HG02870 (cell line): ENCODE results near the gene PSKH1.
"Not testable (repeated sequence)": the region's sequence is repeated elsewhere in the genome, so short reads cannot be mapped to it uniquely, and the experiment has no call there.

Experiments
- ATAC-seq: cut with Tn5 transposase; IDR thresholded peaks from one replicate; pipeline ENCODE4 v1.9.1; 2021; ENCODE audit warnings: mild to moderate bottlenecking, moderate library complexity; ENCODE audit not compliant: unreplicated experiment

PSKH1 gene

GRCh38 chr16:67954421-67955196 is 61.6 kb downstream of the PSKH1 start:
- no peak for ATAC-seq

GRCh38 chr16:67957622-67958021 is 64.6 kb downstream of the PSKH1 start:
- ATAC-seq = no peak

- no peak for ATAC-seq
Measured at GRCh38 chr16:67959536-67960329, 66.7 kb downstream of the PSKH1 start.

- ATAC-seq = no peak
Measured at GRCh38 chr16:67961551-67961957, 68.5 kb downstream of the PSKH1 start.

GRCh38 chr16:67962135-67962534 is 69.1 kb downstream of the PSKH1 start:
- no peak for ATAC-seq

GRCh38 chr16:67963292-67963661 is 70.2 kb downstream of the PSKH1 start:
- no peak for ATAC-seq

- ATAC-seq = no peak
Measured at GRCh38 chr16:67963662-67964321, 70.7 kb downstream of the PSKH1 start.

GRCh38 chr16:67964477-67965131 is 71.5 kb downstream of the PSKH1 start:
- no peak for ATAC-seq

GRCh38 chr16:67965668-67966548 is 72.9 kb downstream of the PSKH1 start:
- ATAC-seq = no peak

GRCh38 chr16:67966549-67967182 is 73.6 kb downstream of the PSKH1 start:
- no peak for ATAC-seq

GRCh38 chr16:67967183-67967957 is 74.3 kb downstream of the PSKH1 start:
- no peak for ATAC-seq

GRCh38 chr16:67967958-67968399 is 74.9 kb downstream of the PSKH1 start:
- peak; percentile 23 for ATAC-seq

GRCh38 chr16:67968400-67969253 is 75.6 kb downstream of the PSKH1 start, which contains the start of gene SLC12A4:
TSS of gene SLC12A4 (minus strand) at chr16:67968637. CDS start at chr16:67968553, 84 bp downstream.
- peak; percentile 69 for ATAC-seq

- ATAC-seq = no peak
Measured at GRCh38 chr16:67969254-67970039, 76.4 kb downstream of the PSKH1 start.

- no peak for ATAC-seq
Measured at GRCh38 chr16:67971111-67971510, 78.1 kb downstream of the PSKH1 start.

GRCh38 chr16:67972285-67972684 is 79.2 kb downstream of the PSKH1 start:
- not testable (repeated sequence) for ATAC-seq
